NCI-H82 treated with DMSO at 0.1 percent for 48 hours (cell line): ENCODE results near the gene OGT.

Source experiments
- DNase-seq: peaks from one replicate; lab custom pipeline; 2025; ENCODE audit not compliant: unreplicated experiment; lab: John Stamatoyannopoulos, UW

The OGT gene

DNA sequence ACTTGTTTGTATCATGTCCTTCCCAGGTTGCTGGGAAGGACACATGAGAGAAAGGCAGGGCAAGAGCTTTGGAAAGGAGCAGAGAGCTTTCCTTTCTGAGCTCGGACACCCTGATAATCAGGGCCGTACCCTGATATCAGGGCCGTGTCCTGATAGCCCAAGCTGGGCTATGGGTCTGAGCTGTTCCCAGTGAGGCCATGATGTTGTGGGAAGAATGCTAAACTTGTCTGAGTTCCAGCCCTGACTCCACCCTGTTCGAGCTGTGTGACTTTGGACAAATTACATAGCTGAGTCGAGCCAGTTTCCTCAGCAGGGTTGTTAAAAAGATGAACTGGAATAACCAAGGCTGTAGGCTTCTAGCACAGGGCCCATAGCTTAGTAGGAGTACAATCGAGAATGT lies 88.7 kb downstream of the OGT start:
- DNase-seq, result no peak

DNA sequence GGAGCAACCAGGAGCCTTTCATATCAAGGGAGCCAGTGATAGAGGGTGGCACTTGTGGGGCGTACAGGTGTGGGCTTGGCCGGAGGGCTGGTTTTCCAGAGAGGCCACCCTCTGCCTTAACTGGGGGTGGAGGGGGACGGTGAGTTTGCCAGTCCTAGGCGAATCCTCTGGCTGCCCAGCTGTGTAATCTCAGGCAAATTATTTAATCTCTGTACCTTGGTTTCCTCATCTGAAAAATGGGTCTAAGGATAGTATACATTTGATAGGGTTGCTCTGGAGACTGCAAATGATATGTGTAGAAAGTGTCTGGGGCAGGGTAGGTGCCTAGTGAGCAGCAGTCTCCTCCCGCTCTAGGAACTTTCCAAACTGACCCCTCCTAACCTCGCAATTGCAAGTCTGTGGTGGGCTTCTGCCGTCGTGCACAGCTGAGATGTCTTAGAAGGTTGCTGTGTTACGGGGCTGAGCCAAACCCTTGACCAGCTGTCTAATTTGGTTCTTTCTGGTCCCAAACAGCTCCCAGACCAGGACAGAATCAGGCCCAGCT lies 89.2 kb downstream of the OGT start:
- DNase-seq, result no peak

DNA sequence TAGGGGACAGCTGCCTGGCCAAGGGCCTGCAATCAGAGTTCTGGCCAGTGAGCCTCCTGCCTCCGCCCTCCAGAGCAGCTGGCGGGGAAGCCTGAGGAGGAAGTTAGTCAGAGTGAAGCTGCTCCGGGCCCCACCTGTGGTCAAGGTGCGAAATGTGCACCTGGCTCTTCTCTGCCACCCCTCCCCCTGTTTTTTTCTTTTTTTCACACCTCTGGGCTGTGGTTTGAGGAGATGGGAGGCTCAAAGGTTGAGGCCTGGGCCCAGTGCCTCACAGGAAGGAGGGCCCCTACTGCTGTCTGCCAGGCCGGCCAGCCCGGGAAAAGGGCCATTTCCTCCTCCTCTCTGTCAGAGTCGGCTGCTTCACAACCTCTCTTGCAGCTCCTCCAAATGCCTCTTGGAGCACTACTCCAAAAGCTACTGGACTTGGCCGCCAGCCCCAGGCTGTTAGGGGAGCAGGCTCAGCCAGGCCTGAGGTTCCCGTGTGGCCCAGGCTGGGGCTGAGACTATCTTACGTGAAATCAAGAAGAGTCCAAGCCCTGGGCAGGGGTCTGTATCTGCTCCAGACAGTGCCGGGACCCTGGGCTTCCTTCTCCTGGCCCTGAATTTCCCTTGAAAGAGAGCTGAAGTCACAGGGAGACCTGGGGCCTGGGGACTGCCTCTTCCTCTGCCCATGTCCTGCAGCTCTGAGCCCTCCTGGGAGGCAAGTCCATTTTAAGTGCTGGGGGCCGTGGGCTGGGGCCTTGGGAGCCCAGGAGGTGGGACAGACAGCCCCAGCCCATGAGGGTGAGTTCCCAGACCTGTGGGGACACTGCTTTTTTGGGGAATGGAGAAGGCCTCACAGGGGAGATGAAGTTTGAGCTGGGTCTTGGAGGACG lies 89.9 kb downstream of the OGT start:
- DNase-seq, result no peak

DNA sequence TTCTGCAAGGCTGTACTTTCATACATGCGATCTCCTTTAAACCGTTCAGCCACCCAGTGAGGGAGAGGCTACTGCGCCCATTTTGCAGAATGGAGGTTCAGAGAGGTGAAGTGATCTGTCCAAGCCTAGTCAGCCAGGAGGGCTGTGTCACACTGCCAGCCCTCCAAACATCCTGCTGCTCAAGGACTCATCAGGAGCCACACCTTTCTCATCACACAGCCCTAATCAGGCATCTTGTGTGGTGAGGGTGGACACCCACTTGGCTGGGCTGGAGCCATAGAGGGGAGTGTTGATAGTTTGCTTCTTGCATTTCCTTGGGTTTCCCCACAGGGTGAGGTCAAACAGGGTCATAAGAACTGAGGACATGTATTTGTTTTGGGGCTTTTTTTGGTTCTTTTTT lies 90.8 kb downstream of the OGT start:
- DNase-seq, result no peak

DNA sequence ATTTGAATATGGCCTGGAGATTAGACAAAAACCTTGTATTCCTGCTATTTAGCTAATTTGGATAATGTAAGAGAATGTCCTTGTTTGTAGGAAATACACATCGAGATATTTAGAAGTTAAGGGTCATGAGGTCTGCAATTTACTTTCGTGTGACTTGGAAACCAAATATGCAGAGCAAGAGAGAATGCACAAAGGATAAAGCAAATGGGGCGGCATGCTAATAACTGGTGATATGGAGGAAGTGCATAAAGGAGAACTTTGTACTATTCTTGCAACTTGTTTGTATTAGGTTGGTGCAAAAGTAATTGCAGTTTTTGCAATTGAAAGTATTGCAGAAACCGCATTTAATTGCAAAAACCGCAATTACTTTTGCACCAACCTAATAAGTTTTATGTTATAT lies 92.6 kb downstream of the OGT start:
- no peak for DNase-seq
